ENCODE data around the gene TTYH1.

The TTYH1 gene

DNA sequence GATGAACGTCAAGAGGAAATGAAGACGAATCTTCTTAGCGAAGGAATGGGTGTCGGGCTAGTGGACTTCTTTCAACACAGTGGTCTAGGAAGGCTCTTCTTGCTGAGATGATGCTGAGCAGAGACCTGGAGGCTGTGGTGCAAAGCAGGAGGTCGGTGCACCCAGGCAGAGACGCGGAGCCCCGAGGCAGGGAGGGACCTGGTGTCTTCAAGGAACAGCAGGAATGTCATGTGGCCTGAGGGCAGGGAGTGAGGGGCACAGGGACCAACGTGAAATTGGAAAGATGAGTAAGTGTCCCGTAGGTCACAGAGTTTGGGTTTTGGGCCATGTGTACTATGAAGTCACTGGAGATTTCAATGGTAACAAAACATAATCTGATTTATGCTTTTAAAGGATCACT is 69.2 kb downstream of the TTYH1 start:
- no peak for DNase-seq

DNA sequence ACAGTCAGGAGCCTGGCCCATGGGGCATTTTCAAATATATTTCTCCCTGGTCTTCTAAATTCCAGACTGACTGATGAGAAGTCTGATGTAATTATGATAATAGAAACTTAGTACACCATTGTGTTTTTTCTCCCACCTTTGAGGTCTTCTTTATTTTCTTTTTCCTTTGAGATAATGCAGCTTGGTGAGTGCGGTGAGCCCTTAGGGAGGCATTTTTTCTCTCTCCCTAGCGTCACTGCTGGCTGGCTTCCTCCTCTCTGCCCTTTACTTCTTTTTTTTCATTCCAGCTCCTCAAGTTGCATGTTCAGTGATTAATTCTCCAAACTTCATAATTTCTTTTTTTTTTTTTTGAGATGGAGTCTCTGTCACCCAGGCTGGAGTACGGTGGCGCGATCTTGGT is 70.6 kb downstream of the TTYH1 start:
- peak in 1 of 2 experiments; percentile 28 for DNase-seq
